CD4-positive, alpha-beta T cell treated with Interferon gamma for 1 hour (primary cell): ENCODE data around the gene DTX1.
A peak's percentile ranks its signal among the peaks of the same experiment; 100 is the strongest.
"Not testable (repeated sequence)": the region's sequence is repeated elsewhere in the genome, so short reads cannot be mapped to it uniquely, and the experiment has no call there.

Source experiments
- DNase-seq: peaks from one replicate; pipeline ENCODE4 v3.0.0-alpha.2; 2020

Gene DTX1

GRCh38 chr12:113116875-113117274, 60.3 kb downstream of the DTX1 start:
- no peak for DNase-seq

- DNase-seq = not testable (repeated sequence)
Measured at GRCh38 chr12:113117684-113118083, 61.2 kb downstream of the DTX1 start.

GRCh38 chr12:113118142-113118541, 61.6 kb downstream of the DTX1 start:
- no peak for DNase-seq

- DNase-seq = no peak
Measured at GRCh38 chr12:113119980-113120669, 63.6 kb downstream of the DTX1 start.

- DNase-seq = no peak
Measured at GRCh38 chr12:113120670-113121370, 64.3 kb downstream of the DTX1 start.

GRCh38 chr12:113127791-113128199, 71.3 kb downstream of the DTX1 start:
- no peak for DNase-seq

GRCh38 chr12:113128802-113129663, 72.5 kb downstream of the DTX1 start:
- DNase-seq = no peak

GRCh38 chr12:113129664-113130456, 73.3 kb downstream of the DTX1 start:
- DNase-seq = no peak

- peak; percentile 12 for DNase-seq
Measured at GRCh38 chr12:113130457-113131135, 74.1 kb downstream of the DTX1 start.

GRCh38 chr12:113131556-113131955, 75.0 kb downstream of the DTX1 start:
- no peak for DNase-seq

- no peak for DNase-seq
Measured at GRCh38 chr12:113133036-113133435, 76.5 kb downstream of the DTX1 start.

- DNase-seq = no peak
Measured at GRCh38 chr12:113133666-113134065, 77.1 kb downstream of the DTX1 start.

- DNase-seq = no peak
Measured at GRCh38 chr12:113134071-113134470, 77.5 kb downstream of the DTX1 start.

GRCh38 chr12:113134521-113134951, 78.0 kb downstream of the DTX1 start:
- no peak for DNase-seq

GRCh38 chr12:113135178-113136127, 78.9 kb downstream of the DTX1 start, which contains the start of gene RASAL1:
Gene RASAL1, minus strand, starts transcription at chr12:113135761. Its CDS starts 299 bp downstream, at chr12:113135462.
- peak; percentile 76 for DNase-seq

GRCh38 chr12:113136128-113136989, 79.8 kb downstream of the DTX1 start:
- peak; percentile 67 for DNase-seq

GRCh38 chr12:113136990-113137511, 80.5 kb downstream of the DTX1 start:
- no peak for DNase-seq

- DNase-seq = no peak
Measured at GRCh38 chr12:113137861-113138783, 81.6 kb downstream of the DTX1 start.
